Endometrial microvascular endothelial cells (primary cell): ENCODE results near the gene IQCM. TPM values are rescaled to one million over a fixed set of nuclear protein-coding genes. Genes with fewer than 3 reads are reported as not detected.
"Not testable (repeated sequence)": the region's sequence is repeated elsewhere in the genome, so short reads cannot be mapped to it uniquely, and the experiment has no call there.

Source experiments
- in situ Hi-C: cut with HindIII; loops from 2 replicates; pipeline ENCODE4 v1.10.0; 2017; ENCODE audit warnings: low sequenced_read_pairs, low pct_unique_long_range_greater_than_20kb; ENCODE audit errors: inconsistent ontology term
- total RNA-seq: library from RNA; depleted of rRNA; stranded (reverse); fragments of >200 nt; gene quantifications from one replicate; pipeline ENCODE4 v1.2.3, GENCODE V29; 2015; ENCODE audit errors: inconsistent ontology term

The IQCM gene
- total RNA-seq, 1 donor from 2014 or later, result not detected

GRCh38 chr4:149513081-149513480 lies 302.6 kb downstream of the IQCM start:
- in situ Hi-C loops, result no loop called here

GRCh38 chr4:149512501-149512900 lies 303.1 kb downstream of the IQCM start:
- in situ Hi-C loops, result no loop called here

GRCh38 chr4:149511558-149512298 lies 303.9 kb downstream of the IQCM start:
- in situ Hi-C loops, result no loop called here

GRCh38 chr4:149507309-149507708 lies 308.3 kb downstream of the IQCM start:
- in situ Hi-C loops, result not testable (repeated sequence)

GRCh38 chr4:149500806-149501205 lies 314.8 kb downstream of the IQCM start:
- in situ Hi-C loops, result no loop called here

GRCh38 chr4:149499726-149500125 lies 315.9 kb downstream of the IQCM start:
- in situ Hi-C loops, result no loop called here

GRCh38 chr4:149498246-149498645 lies 317.4 kb downstream of the IQCM start:
- in situ Hi-C loops, result no loop called here

- in situ Hi-C loops, result no loop called here
Observed at GRCh38 chr4:149493492-149493891, 322.2 kb downstream of the IQCM start.

- in situ Hi-C loops, result no loop called here
Observed at GRCh38 chr4:149489321-149489720, 326.3 kb downstream of the IQCM start.

GRCh38 chr4:149486861-149487260 lies 328.8 kb downstream of the IQCM start:
- in situ Hi-C loops, result no loop called here

GRCh38 chr4:149468669-149469068 lies 347.0 kb downstream of the IQCM start:
- in situ Hi-C loops, result not testable (repeated sequence)

GRCh38 chr4:149466446-149466845 lies 349.2 kb downstream of the IQCM start:
- in situ Hi-C loops, result no loop called here

GRCh38 chr4:149465955-149466354 lies 349.7 kb downstream of the IQCM start:
- in situ Hi-C loops, result no loop called here

- in situ Hi-C loops, result no loop called here
Observed at GRCh38 chr4:149443537-149443936, 372.1 kb downstream of the IQCM start.

- in situ Hi-C loops, result no loop called here
Observed at GRCh38 chr4:149441338-149441737, 374.3 kb downstream of the IQCM start.

GRCh38 chr4:149426461-149426860 lies 389.2 kb downstream of the IQCM start:
- in situ Hi-C loops, result no loop called here

- in situ Hi-C loops, result no loop called here
Observed at GRCh38 chr4:149409555-149409962, 406.1 kb downstream of the IQCM start.

GRCh38 chr4:149409146-149409545 lies 406.5 kb downstream of the IQCM start:
- in situ Hi-C loops, result no loop called here

- in situ Hi-C loops, result no loop called here
Observed at GRCh38 chr4:149404143-149404542, 411.5 kb downstream of the IQCM start.

- in situ Hi-C loops, result no loop called here
Observed at GRCh38 chr4:149403081-149403480, 412.6 kb downstream of the IQCM start.

GRCh38 chr4:149398993-149399392 lies 416.6 kb downstream of the IQCM start:
- in situ Hi-C loops, result no loop called here
